Measurements from ENCODE around the gene GABBR2.

GRCh38 chr9:98501819-98502218, 206.9 kb downstream of the GABBR2 start:
- TF ChIP-seq POLR2A (IDR thresholded peaks at IDR 0.05; ENCODE audit: low read depth): no peak
- TF ChIP-seq CTCF (IDR thresholded peaks at IDR 0.05): no peak
- no peak for TF ChIP-seq EP300 (IDR thresholded peaks at IDR 0.05)
